GM04504 (cell line): ENCODE data around the gene HTR6.

Experiments
- DNase-seq: peaks from one replicate; pipeline ENCODE4 v3.0.0-alpha.2; 2012; ENCODE audit warnings: low read depth

Gene HTR6

DNA sequence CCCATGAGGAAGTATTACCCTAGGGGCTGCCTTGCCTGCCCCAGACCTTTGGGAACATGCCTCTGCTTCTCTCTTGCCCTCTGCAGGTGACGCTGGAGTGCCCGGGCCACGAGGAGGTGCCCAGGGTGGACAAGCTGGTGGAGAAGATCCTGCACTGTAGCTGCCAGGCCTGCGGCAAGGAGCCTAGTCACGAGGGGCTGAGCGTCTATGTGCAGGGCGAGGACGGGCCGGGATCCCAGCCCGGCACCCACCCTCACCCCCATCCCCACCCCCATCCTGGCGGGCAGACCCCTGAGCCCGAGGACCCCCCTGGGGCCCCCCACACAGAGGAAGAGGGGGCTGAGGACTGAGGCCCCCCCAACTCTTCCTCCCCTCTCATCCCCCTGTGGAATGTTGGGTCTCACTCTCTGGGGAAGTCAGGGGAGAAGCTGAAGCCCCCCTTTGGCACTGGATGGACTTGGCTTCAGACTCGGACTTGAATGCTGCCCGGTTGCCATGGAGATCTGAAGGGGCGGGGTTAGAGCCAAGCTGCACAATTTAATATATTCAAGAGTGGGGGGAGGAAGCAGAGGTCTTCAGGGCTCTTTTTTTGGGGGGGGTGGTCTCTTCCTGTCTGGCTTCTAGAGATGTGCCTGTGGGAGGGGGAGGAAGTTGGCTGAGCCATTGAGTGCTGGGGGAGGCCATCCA is 7.8 kb upstream of the HTR6 start:
- DNase-seq, result no peak

DNA sequence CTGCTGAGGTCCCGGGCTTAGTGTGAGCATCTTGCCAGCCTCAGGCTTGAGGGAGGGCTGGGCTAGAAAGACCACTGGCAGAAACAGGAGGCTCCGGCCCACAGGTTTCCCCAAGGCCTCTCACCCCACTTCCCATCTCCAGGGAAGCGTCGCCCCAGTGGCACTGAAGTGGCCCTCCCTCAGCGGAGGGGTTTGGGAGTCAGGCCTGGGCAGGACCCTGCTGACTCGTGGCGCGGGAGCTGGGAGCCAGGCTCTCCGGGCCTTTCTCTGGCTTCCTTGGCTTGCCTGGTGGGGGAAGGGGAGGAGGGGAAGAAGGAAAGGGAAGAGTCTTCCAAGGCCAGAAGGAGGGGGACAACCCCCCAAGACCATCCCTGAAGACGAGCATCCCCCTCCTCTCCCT is 7.2 kb upstream of the HTR6 start:
- no peak for DNase-seq

- DNase-seq, result no peak
Measured at GRCh38 chr1:19658186-19658585, 6.5 kb upstream of the HTR6 start.

DNA sequence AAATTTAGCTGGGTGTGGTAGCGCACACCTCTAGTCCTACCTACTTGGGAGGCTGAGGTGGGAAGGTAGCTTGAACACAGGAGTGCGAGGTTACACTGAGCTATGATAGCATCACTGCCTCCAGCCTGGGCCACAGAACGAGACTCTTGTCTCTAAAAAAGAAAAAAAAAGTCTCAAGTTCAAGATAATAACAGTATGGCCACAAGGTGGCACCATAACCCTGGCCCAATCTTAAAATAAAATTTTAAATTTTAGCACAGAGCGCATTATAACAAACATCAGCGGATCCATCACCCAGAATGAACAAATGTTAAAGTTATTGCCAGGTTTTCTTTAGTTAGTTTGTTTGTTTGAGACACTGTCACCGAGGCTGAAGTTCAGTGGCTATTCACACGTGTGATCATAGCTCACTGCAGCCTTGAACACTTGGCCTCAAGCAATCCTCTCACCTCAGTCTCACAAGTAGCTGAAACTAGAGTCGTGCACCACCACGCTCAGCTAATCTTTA is 2.9 kb upstream of the HTR6 start:
- no peak for DNase-seq

GRCh38 chr1:19662313-19662712 is 2.4 kb upstream of the HTR6 start:
- no peak for DNase-seq

GRCh38 chr1:19665186-19665495 is 466 bp downstream of the HTR6 start:
- DNase-seq, result no peak

DNA sequence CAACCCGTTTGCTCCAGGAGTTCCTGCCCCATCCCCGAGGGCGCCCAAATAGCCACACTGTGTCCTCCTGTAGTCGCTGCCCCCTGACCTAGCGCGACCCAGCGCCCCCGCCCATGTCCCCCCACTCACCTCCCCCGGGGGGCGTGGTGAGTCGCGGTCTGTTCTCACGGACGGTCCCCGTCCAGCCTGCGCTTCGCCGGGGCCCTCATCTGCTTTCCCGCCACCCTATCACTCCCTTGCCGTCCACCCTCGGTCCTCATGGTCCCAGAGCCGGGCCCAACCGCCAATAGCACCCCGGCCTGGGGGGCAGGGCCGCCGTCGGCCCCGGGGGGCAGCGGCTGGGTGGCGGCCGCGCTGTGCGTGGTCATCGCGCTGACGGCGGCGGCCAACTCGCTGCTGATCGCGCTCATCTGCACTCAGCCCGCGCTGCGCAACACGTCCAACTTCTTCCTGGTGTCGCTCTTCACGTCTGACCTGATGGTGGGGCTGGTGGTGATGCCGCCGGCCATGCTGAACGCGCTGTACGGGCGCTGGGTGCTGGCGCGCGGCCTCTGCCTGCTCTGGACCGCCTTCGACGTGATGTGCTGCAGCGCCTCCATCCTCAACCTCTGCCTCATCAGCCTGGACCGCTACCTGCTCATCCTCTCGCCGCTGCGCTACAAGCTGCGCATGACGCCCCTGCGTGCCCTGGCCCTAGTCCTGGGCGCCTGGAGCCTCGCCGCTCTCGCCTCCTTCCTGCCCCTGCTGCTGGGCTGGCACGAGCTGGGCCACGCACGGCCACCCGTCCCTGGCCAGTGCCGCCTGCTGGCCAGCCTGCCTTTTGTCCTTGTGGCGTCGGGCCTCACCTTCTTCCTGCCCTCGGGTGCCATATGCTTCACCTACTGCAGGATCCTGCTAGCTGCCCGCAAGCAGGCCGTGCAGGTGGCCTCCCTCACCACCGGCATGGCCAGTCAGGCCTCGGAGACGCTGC is 1.1 kb downstream of the HTR6 start:
- DNase-seq, result no peak

DNA sequence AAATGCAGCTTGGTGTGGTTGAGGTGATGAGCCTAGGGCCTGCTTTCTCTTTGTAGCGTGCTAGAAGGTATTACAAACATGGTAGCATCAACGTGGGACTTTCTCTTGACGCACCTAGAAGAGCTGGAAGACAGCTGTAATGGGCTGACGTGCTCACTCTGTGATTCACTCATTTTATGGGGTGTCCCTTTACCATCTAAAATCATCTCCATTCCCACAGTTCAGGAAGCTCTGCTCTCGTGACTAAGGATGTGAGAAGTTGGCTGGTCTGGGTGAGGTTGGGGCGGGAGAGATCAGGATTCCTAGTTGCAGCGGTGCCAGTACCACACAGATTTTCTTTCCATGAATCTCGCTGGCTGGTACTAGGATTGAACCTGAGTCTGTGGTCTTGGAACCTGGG is 4.2 kb downstream of the HTR6 start:
- no peak for DNase-seq

GRCh38 chr1:19670787-19671186 is 6.1 kb downstream of the HTR6 start:
- DNase-seq, result no peak

- DNase-seq, result no peak
Measured at GRCh38 chr1:19672237-19672636, 7.6 kb downstream of the HTR6 start.

GRCh38 chr1:19675797-19676196 is 11.1 kb downstream of the HTR6 start:
- DNase-seq, result no peak

DNA sequence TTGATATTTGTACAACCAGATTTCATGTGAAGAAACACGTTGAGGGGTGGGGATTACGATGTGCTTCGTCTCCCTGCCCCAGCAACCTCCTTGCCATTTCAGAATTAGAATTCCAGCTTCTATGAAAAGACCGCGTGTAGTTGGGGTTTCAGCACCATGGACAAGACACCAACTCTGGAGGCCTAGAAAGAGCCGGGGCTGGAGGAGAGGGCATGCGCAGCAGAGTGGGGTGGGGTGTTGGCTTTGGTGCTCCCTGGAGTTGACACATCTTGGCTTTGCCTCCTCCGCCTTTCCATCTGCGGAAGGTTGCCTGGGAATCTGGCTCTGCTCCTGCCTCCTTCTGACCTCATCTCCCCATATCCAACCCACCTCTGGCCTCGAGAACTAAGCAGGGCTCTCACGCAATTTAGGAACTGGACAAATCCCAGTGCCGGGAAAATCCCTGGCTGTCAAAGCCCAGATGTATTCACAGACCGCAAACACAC is 11.8 kb downstream of the HTR6 start:
- peak; percentile 87 for DNase-seq

GRCh38 chr1:19678493-19678892 is 13.8 kb downstream of the HTR6 start:
- no peak for DNase-seq

GRCh38 chr1:19678931-19679453 is 14.3 kb downstream of the HTR6 start:
- DNase-seq, result no peak

DNA sequence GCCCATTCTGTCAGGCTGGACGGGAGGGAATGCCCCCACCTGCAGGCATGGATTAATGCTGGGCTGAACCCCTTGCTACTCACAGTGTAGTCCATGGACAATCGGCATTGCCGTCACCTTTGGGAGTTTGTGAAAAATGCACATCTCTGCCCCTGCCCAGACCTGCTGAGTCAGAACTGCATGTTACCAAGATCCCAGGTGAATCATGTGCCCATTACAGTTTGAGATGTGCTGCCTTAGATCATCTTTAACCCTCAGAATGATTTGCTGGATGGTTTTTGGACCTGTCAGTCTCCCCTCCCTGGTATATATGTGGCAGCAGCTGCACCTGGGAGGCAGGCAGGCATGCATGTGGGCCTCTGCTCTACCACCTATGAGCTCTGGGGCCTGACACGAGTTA is 15.0 kb downstream of the HTR6 start:
- no peak for DNase-seq

DNA sequence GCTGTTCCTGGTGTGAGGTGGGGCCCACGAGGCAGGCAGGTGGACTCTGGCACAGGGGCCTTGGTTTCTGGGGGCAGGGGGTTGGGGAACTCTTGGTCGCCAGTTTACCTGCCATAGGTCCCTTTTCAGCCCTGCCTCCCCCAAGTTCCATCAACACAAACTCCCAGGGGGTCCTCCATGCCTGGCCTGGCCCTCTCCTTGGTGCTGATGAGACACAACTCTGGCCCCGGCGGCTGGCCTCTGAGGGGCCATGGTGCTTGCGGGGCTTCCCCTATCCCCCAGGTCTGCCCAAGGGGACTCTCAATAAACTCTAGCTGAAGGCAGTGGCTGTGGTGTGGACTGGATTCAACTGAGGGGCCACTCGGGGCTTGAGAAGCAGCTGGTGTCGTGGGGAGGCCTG is 16.0 kb downstream of the HTR6 start:
- no peak for DNase-seq

DNA sequence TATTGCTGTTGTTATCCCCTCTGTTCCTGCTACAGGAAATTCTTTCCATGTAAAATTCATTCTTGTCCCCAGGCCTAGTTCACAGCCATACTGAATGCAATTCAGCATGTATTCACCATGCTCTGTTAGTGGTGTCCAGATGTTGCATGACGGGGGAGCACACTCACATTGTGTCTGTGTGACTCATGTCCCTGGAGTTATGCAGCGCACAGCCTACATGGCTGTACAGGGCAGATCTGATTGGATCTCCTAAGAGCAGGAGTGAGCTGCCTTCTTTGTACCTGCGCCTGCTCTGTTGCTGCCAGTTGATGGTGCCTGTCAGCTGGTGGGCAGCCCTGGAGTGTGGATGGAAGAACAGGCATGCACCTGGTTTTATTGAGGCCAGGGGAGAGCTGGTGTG is 17.6 kb downstream of the HTR6 start:
- DNase-seq, result peak; percentile 82

- DNase-seq, result no peak
Measured at GRCh38 chr1:19682901-19683300, 18.2 kb downstream of the HTR6 start.

GRCh38 chr1:19683351-19683750 is 18.7 kb downstream of the HTR6 start:
- DNase-seq, result no peak

- DNase-seq, result no peak
Measured at GRCh38 chr1:19684677-19685076, 20.0 kb downstream of the HTR6 start.

DNA sequence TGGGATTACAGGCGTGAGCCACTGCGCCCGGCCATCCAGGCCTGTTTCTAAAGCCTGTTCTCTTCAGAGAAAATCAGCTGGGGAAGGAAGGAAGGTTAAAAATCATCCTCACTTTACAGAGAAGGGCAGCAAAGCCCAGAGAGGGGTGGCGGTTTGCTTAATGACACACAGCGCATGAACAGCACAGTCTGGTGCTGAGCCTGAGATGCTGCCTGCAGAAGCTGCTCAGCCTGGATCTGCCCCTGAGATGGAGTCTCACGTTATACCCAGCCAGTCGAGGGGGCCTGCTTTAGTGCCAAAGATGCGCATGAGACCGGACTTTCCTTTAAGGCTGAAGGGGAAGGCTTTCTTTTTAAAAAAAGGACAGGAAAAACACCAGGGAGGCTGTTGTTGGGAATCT is 21.3 kb downstream of the HTR6 start:
- DNase-seq, result no peak

DNA sequence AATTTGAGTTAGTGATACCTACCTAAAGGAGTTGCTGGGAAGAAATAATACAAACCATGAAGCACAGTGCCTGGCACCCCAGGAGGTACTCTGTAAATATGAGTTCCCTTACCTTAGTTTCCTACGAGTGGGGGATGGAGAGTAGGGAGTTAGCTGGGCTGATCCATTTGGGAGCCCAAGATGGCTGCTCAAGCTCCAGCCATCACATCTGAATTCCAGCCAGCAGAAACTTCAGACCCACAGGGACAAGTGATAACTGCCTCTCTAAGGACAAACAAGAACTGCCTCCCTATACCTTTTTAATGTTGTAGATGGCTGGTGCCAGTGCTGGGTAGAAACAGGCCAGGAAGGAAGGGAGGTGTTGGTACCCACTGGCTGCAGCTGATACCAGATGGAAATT is 22.7 kb downstream of the HTR6 start:
- no peak for DNase-seq
